NCI-H1092 treated with DMSO at 0.1 percent for 48 hours (cell line): Measurements from ENCODE around the gene CIDEA.

Experiments
- DNase-seq: peaks from one replicate; lab custom pipeline; 2025; lab: John Stamatoyannopoulos, UW

Gene CIDEA

GRCh38 chr18:12318857-12319256, 64.7 kb downstream of the CIDEA start:
- DNase-seq, result no peak

GRCh38 chr18:12321333-12321732, 67.2 kb downstream of the CIDEA start:
- no peak for DNase-seq

GRCh38 chr18:12324991-12325725, 71.0 kb downstream of the CIDEA start:
- no peak for DNase-seq

- no peak for DNase-seq
Measured at GRCh38 chr18:12325726-12326245, 71.6 kb downstream of the CIDEA start.

GRCh38 chr18:12326711-12327460, 72.7 kb downstream of the CIDEA start:
- no peak for DNase-seq
